GM23338 (cell line): ENCODE results near the gene POFUT2. TPM values are rescaled to one million over a fixed set of nuclear protein-coding genes. Genes with fewer than 3 reads are reported as not detected.

Experiments
- ATAC-seq: fragments of 200-7000 bp; cut with Tn5 transposase; 3 replicates; pipeline ENCODE4 v1.9.1; 2020
- DNase-seq: peaks from one replicate; pipeline ENCODE4 v3.0.0-alpha.2; 2015; ENCODE audit warnings: low spot score
- H2AFZ ChIP-seq: fragments of 200-600 bp; sonication (generic); 2 replicates; pipeline ENCODE4 v1.8.0; 2016; ENCODE audit warnings: antibody characterized with exemption, mild to moderate bottlenecking, moderate library complexity
- H3F3A ChIP-seq: fragments of 200-600 bp; sonication (generic); replicated peaks from 2 replicates; pipeline ENCODE4 v1.8.0; 2017; ENCODE audit warnings: antibody characterized with exemption, mixed run types, low read depth
- H3K27ac ChIP-seq: fragments of 200-600 bp; sonication (generic); 2 replicates; pipeline ENCODE4 v1.6.1; 2016; ENCODE audit warnings: low read depth
- H3K27me3 ChIP-seq: fragments of 200-600 bp; sonication (generic); 2 replicates; pipeline ENCODE4 v1.8.0; 2016; ENCODE audit warnings: mild to moderate bottlenecking, mixed run types, moderate library complexity; ENCODE audit not compliant: insufficient read depth
- H3K36me3 ChIP-seq: fragments of 200-600 bp; sonication (generic); 2 replicates; pipeline ENCODE4 v1.8.0; 2016; ENCODE audit warnings: mild to moderate bottlenecking; ENCODE audit not compliant: insufficient read depth
- H3K4me1 ChIP-seq: fragments of 200-600 bp; sonication (generic); 2 replicates; pipeline ENCODE4 v1.8.0; 2016; ENCODE audit warnings: mild to moderate bottlenecking, moderate library complexity; ENCODE audit not compliant: insufficient read depth
- H3K4me2 ChIP-seq: fragments of 200-600 bp; sonication (generic); 2 replicates; pipeline ENCODE4 v1.7.1; 2017; ENCODE audit warnings: mixed run types
- H3K4me3 ChIP-seq: fragments of 200-600 bp; sonication (generic); 2 replicates; pipeline ENCODE4 v1.6.1; 2016; ENCODE audit warnings: mixed run types
- H3K79me2 ChIP-seq: fragments of 200-600 bp; sonication (generic); replicated peaks from 2 replicates; pipeline ENCODE4 v1.8.0; 2017; ENCODE audit warnings: mild to moderate bottlenecking; ENCODE audit not compliant: insufficient read depth
- H3K9me2 ChIP-seq: fragments of 200-600 bp; sonication (generic); 2 replicates; pipeline ENCODE4 v1.8.0; 2017; ENCODE audit not compliant: insufficient read depth
- H4K20me1 ChIP-seq: fragments of 200-600 bp; sonication (generic); replicated peaks from 2 replicates; pipeline ENCODE4 v1.8.0; 2017; ENCODE audit warnings: mild to moderate bottlenecking; ENCODE audit not compliant: insufficient read depth
- H3K27ac Mint-ChIP-seq: 2 replicates; pipeline ENCODE4 v1.8.0; 2020; ENCODE audit warnings: inconsistent platforms, mild to moderate bottlenecking, moderate library complexity, mixed read lengths
- H3K27me3 Mint-ChIP-seq: 3 replicates; pipeline ENCODE4 v1.8.0; 2022; ENCODE audit warnings: low read depth, mild to moderate bottlenecking, moderate library complexity, mixed read lengths, inconsistent platforms; ENCODE audit not compliant: insufficient read depth, poor library complexity
- H3K36me3 Mint-ChIP-seq: 3 replicates; pipeline ENCODE4 v1.8.0; 2021; ENCODE audit warnings: low read depth, mild to moderate bottlenecking, inconsistent platforms, moderate library complexity, mixed read lengths
- H3K4me1 Mint-ChIP-seq: 3 replicates; pipeline ENCODE4 v1.8.0; 2020; ENCODE audit warnings: mild to moderate bottlenecking, inconsistent platforms, mixed read lengths
- H3K4me3 Mint-ChIP-seq: 3 replicates; pipeline ENCODE4 v1.8.0; 2021; ENCODE audit warnings: moderate library complexity, mild to moderate bottlenecking, inconsistent platforms, mixed read lengths
- H3K9me3 Mint-ChIP-seq: 3 replicates; pipeline ENCODE4 v1.8.0; 2020; ENCODE audit warnings: moderate library complexity, mild to moderate bottlenecking, inconsistent platforms, mixed read lengths
- CTCF ChIP-seq, 2 experiments: fragments of 200-600 bp in 1 of 2; sonication (generic) in 1 of 2; conservative IDR thresholded peaks; 2 replicates each; pipeline versions ENCODE4 v1.5.1 to v1.6.1; 2016 to 2017; ENCODE audit warnings: antibody characterized with exemption in 2 of 2, low read depth in 2 of 2, mild to moderate bottlenecking in 2 of 2, moderate library complexity in 1 of 2
- EZH2 ChIP-seq: fragments of 200-600 bp; sonication (generic); IDR thresholded peaks from one replicate; pipeline ENCODE4 v1.8.0; 2017; ENCODE audit warnings: antibody characterized with exemption, mild to moderate bottlenecking, low read depth; ENCODE audit not compliant: unreplicated experiment
- EZH2phosphoT487 ChIP-seq: fragments of 200-600 bp; sonication (generic); IDR thresholded peaks from one replicate; pipeline ENCODE4 v1.8.1; 2018; ENCODE audit warnings: antibody characterized with exemption; ENCODE audit not compliant: unreplicated experiment
- JUNB ChIP-seq: IDR thresholded peaks from one replicate; pipeline ENCODE4 v1.6.1; 2016; ENCODE audit warnings: antibody characterized with exemption; ENCODE audit not compliant: unreplicated experiment
- NANOG ChIP-seq: IDR thresholded peaks from 2 replicates; pipeline ENCODE4 v1.6.1; 2016; ENCODE audit warnings: antibody characterized with exemption, borderline replicate concordance
- REST ChIP-seq: IDR thresholded peaks from one replicate; pipeline ENCODE4 v1.6.1; 2018; ENCODE audit warnings: antibody characterized with exemption; ENCODE audit not compliant: unreplicated experiment
- ZNF114 ChIP-seq: fragments of 250-450 bp; sonication (Bioruptor Pico); IDR thresholded peaks from 2 replicates; pipeline ENCODE4 v1.5.0; 2020; ENCODE audit warnings: mild to moderate bottlenecking, moderate library complexity
- ZNF331 ChIP-seq: fragments of 250-450 bp; sonication (Bioruptor Pico); IDR thresholded peaks from 2 replicates; pipeline ENCODE4 v1.5.0; 2020; ENCODE audit warnings: low read depth, mild to moderate bottlenecking, moderate library complexity
- polyA plus RNA-seq: library from polyadenylated mRNA; unstranded; fragments of >200 nt; fragmentation: Nextera tagmentation; extraction: Ambion mirVana; gene quantifications from 2 replicates; pipeline ENCODE4 v1.2.1, GENCODE V29; 2016
- total RNA-seq: library from RNA; depleted of rRNA; stranded (reverse); fragments of >200 nt; shearing (Covaris generic); gene quantifications from 2 replicates; pipeline ENCODE4 v1.2.3, GENCODE V29; 2014
- TF ChIP-seq, protein P1 (sequence below): fragments of 250-450 bp; sonication (Bioruptor Pico); IDR thresholded peaks from 2 replicates; pipeline ENCODE4 v1.5.0; 2020; ENCODE audit warnings: mild to moderate bottlenecking, moderate library complexity
- TF ChIP-seq, protein P2 (sequence below): IDR thresholded peaks from 2 replicates; pipeline ENCODE4 v1.6.1; 2016; ENCODE audit warnings: antibody characterized with exemption

Gene POFUT2
- total and polyA plus RNA-seq, 2 experiments from 2014 or later: 12.1 to 34.5 TPM

DNA sequence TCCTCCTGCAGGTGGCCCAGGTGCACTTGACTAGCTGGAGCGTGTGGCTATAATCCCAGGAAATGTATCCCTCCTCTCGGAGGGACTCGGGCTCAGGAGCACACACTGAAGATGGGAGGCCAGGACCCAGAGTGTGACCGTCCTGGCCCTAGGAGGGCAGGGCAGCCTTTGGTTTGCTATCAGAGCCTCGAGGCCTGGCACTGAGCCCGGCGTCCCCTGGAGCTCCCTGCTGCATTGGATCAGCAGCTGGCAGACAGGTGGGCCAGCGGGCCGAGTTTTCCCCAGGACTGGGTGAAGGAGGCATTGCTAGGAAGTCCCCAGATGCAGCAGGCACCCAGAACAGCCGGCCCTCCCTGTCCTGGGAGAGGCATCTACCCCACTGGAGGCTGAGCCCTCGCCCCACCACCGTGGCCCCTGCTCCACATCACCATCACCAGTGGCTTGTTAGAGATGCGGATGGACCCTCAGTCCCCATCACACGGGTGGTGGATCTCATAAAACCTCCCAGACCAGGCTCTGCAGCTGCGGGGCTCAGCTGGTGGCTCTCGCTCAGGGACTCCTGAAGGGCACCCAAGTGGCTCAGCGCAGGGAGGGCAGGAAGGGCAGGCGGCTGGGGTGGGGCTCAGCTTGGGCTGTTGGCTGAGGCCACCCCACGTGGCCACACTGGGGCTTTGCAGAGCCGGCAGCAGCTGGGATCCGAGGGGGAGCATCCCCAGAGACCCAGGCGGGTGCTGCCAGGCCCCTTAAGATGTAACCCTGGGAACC lies 32.7 kb upstream of the POFUT2 start:
- DNase-seq (no peak), ATAC-seq (no peak)
- peaks cover 8% of the 10 kb centered on the region; the same call in 2 of the 3 replicates for H3K9me3 Mint-ChIP-seq
- H3K4me3 ChIP-seq: no peak overlapping the region
- no peaks in the 10 kb centered on the region for H3K27me3 ChIP-seq
- no peaks in the 10 kb centered on the region for H3K36me3 ChIP-seq
- H3K4me1 ChIP-seq: no peaks in the 10 kb centered on the region; the same call in 1 of the 2 replicates
- H3K9me2 ChIP-seq: no peaks in the 10 kb centered on the region
- H3K36me3 Mint-ChIP-seq: peaks cover 5% of the 10 kb centered on the region; the same call in 1 of the 3 replicates
- no peak overlapping the region for H3K27ac ChIP-seq
- H3K27ac Mint-ChIP-seq: no peak overlapping the region
- H3K27me3 Mint-ChIP-seq: peaks cover 10% of the 10 kb centered on the region
- H4K20me1 ChIP-seq: no peaks in the 10 kb centered on the region
- H2AFZ ChIP-seq: no peak overlapping the region
- TF ChIP-seq REST (no peak), CTCF (conservative IDR thresholded peaks at IDR 0.05; ENCODE audit: low read depth in 2 of 2) (no peak), NANOG (no peak), EZH2phosphoT487 (no peak), ZNF114 (CRISPR knock-in tag) (no peak), JUNB (no peak), ZNF331 (CRISPR knock-in tag) (no peak), EZH2 (no peak)
- TF ChIP-seq, protein P1, sequence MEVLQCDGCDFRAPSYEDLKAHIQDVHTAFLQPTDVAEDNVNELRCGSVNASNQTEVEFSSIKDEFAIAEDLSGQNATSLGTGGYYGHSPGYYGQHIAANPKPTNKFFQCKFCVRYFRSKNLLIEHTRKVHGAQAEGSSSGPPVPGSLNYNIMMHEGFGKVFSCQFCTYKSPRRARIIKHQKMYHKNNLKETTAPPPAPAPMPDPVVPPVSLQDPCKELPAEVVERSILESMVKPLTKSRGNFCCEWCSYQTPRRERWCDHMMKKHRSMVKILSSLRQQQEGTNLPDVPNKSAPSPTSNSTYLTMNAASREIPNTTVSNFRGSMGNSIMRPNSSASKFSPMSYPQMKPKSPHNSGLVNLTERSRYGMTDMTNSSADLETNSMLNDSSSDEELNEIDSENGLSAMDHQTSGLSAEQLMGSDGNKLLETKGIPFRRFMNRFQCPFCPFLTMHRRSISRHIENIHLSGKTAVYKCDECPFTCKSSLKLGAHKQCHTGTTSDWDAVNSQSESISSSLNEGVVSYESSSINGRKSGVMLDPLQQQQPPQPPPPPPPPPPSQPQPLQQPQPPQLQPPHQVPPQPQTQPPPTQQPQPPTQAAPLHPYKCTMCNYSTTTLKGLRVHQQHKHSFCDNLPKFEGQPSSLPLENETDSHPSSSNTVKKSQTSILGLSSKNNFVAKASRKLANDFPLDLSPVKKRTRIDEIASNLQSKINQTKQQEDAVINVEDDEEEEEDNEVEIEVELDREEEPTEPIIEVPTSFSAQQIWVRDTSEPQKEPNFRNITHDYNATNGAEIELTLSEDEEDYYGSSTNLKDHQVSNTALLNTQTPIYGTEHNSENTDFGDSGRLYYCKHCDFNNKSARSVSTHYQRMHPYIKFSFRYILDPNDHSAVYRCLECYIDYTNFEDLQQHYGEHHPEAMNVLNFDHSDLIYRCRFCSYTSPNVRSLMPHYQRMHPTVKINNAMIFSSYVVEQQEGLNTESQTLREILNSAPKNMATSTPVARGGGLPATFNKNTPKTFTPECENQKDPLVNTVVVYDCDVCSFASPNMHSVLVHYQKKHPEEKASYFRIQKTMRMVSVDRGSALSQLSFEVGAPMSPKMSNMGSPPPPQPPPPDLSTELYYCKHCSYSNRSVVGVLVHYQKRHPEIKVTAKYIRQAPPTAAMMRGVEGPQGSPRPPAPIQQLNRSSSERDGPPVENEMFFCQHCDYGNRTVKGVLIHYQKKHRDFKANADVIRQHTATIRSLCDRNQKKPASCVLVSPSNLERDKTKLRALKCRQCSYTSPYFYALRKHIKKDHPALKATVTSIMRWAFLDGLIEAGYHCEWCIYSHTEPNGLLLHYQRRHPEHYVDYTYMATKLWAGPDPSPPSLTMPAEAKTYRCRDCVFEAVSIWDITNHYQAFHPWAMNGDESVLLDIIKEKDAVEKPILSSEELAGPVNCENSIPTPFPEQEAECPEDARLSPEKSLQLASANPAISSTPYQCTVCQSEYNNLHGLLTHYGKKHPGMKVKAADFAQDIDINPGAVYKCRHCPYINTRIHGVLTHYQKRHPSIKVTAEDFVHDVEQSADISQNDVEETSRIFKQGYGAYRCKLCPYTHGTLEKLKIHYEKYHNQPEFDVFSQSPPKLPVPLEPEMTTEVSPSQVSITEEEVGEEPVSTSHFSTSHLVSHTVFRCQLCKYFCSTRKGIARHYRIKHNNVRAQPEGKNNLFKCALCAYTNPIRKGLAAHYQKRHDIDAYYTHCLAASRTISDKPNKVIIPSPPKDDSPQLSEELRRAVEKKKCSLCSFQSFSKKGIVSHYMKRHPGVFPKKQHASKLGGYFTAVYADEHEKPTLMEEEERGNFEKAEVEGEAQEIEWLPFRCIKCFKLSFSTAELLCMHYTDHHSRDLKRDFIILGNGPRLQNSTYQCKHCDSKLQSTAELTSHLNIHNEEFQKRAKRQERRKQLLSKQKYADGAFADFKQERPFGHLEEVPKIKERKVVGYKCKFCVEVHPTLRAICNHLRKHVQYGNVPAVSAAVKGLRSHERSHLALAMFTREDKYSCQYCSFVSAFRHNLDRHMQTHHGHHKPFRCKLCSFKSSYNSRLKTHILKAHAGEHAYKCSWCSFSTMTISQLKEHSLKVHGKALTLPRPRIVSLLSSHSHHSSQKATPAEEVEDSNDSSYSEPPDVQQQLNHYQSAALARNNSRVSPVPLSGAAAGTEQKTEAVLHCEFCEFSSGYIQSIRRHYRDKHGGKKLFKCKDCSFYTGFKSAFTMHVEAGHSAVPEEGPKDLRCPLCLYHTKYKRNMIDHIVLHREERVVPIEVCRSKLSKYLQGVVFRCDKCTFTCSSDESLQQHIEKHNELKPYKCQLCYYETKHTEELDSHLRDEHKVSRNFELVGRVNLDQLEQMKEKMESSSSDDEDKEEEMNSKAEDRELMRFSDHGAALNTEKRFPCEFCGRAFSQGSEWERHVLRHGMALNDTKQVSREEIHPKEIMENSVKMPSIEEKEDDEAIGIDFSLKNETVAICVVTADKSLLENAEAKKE (CRISPR knock-in tag): no peak
- TF ChIP-seq, protein P2, sequence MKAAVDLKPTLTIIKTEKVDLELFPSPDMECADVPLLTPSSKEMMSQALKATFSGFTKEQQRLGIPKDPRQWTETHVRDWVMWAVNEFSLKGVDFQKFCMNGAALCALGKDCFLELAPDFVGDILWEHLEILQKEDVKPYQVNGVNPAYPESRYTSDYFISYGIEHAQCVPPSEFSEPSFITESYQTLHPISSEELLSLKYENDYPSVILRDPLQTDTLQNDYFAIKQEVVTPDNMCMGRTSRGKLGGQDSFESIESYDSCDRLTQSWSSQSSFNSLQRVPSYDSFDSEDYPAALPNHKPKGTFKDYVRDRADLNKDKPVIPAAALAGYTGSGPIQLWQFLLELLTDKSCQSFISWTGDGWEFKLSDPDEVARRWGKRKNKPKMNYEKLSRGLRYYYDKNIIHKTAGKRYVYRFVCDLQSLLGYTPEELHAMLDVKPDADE: no peak
- H3K4me2 ChIP-seq: no peak overlapping the region
- H3K79me2 ChIP-seq: no peaks in the 10 kb centered on the region
- H3F3A ChIP-seq: no peaks in the 10 kb centered on the region
- peaks cover 13% of the 10 kb centered on the region for H3K4me1 Mint-ChIP-seq
- no peak overlapping the region for H3K4me3 Mint-ChIP-seq
